ENCODE measurements around the gene FHOD3. TPM values are rescaled to one million over a fixed set of nuclear protein-coding genes. Genes with fewer than 3 reads are reported as not detected.

Gene FHOD3
- total and polyA plus RNA-seq, 2 of the 8 experiments (the other 6 are each of a cell fraction or from before 2014, with no cell fraction given), result 9.7 to 10.5 TPM

DNA sequence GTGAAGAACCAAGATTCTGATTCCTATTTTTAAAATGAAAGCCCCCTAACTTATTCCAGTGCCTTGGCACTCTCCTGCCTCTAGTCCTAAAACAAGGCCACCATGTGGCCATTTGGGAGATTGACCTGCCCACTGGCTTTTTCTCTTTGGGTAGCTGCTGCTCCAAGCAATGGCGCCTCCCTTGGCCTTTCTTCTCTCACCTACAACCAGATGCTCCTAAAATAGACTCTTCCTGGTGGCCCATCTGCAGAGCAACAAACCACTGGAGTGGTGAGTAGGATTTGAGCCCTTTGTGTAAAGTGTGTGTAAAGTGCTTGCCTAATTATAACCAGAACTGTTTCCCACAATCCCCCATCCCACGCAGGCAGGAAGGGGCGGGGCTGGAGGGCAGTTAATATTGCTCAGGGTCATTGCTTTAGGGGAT lies 114.2 kb downstream of the FHOD3 start:
- H3K23me2 ChIP-seq (ENCODE audit: low read depth, low read length), result no peaks in the 10 kb centered on the region
- H3K36me3 ChIP-seq (ENCODE audit: control insufficient read depth in 2 of 4, insufficient read depth in 4 of 4, low read length in 3 of 4), result no peaks in the 10 kb centered on the region
- H2AFZ ChIP-seq (ENCODE audit: low read length), result no peak overlapping the region
- WGBS, 2 experiments (ENCODE audit: extremely low coverage in 1 of 2, insufficient coverage in 1 of 2, insufficient read length in 1 of 2, insufficient replicate concordance in 2 of 2, low coverage in 1 of 2, low lambda C conversion rate in 2 of 2, missing lambda C conversion rate in 1 of 2), result 80% methylated on average over 3 of the region's 3 CpGs; no CpG with 5 or more reads in 1 of the 2 experiments
- H2BK12ac ChIP-seq (ENCODE audit: low read depth, low read length), result no peak overlapping the region
- no peaks in the 10 kb centered on the region for H3K4me1 ChIP-seq (replicated peaks in 1 of 4; ENCODE audit: control insufficient read depth in 3 of 4, insufficient read depth in 4 of 4, low read length in 3 of 4)
- H3K14ac ChIP-seq (ENCODE audit: insufficient read length), result no peak overlapping the region
- no peak overlapping the region for H2BK120ac ChIP-seq (replicated peaks; ENCODE audit: low read depth, low read length)
- H3K79me1 ChIP-seq (ENCODE audit: low read depth, low read length), result peaks cover 2% of the 10 kb centered on the region; the same call in 1 of the 2 replicates
- H3K27me3 ChIP-seq (replicated peaks in 1 of 4; ENCODE audit: control insufficient read depth in 3 of 4, extremely low read depth in 1 of 4, insufficient read depth in 3 of 4, low read length in 3 of 4), result no peaks in the 10 kb centered on the region
- CTCF ChIA-PET (ENCODE audit: partially characterized antibody), result interaction anchor here (0.6 to 14.7 kb wide), 59 partner anchors 9 to 538 kb away, joined by 3 to 163 read pairs (median 4); no protein-coding TSS in a partner anchor
- H3K18ac ChIP-seq (ENCODE audit: extremely low read depth, low read length), result no peak overlapping the region
- POLR2A ChIA-PET (ENCODE audit: partially characterized antibody), result interaction anchor here (1.7 kb wide), 1 partner anchor 114 kb away, joined by 4 read pairs; no protein-coding TSS in a partner anchor
- no peak overlapping the region for H4K91ac ChIP-seq (replicated peaks; ENCODE audit: insufficient read length, low read length)
- H2BK15ac ChIP-seq (ENCODE audit: low read length), result no peak overlapping the region
- no peak overlapping the region for H2AK5ac ChIP-seq (ENCODE audit: low read depth, low read length)
- no peak overlapping the region for H4K8ac ChIP-seq (ENCODE audit: extremely low read depth, insufficient read depth, low read length)
- FAIRE-seq (peak; percentile 80), DNase-seq (ENCODE audit: low read depth in 1 of 2, low spot score in 2 of 2) (peak in 1 of 2 experiments; percentile 70)
- H3K56ac ChIP-seq (replicated peaks; ENCODE audit: insufficient read length, low read depth, low read length), result no peak overlapping the region
- TF ChIP-seq YY1 (IDR thresholded peaks at IDR 0.05; ENCODE audit: low read depth, low read length) (peak; percentile 92), SIX5 (IDR thresholded peaks at IDR 0.05; ENCODE audit: low read depth, low read length) (no peak), RBBP5 (IDR thresholded peaks at IDR 0.05; ENCODE audit: borderline replicate concordance, low read depth, low read length) (no peak), RAD21 (IDR thresholded peaks at IDR 0.05 in 1 of 2, conservative IDR thresholded peaks at IDR 0.05 in 1 of 2; ENCODE audit: low read depth in 2 of 2, low read length in 2 of 2) (peak; percentile 64 to 77), BACH1 (IDR thresholded peaks at IDR 0.05; ENCODE audit: low read length) (no peak)
- TF ChIP-seq, protein P1, sequence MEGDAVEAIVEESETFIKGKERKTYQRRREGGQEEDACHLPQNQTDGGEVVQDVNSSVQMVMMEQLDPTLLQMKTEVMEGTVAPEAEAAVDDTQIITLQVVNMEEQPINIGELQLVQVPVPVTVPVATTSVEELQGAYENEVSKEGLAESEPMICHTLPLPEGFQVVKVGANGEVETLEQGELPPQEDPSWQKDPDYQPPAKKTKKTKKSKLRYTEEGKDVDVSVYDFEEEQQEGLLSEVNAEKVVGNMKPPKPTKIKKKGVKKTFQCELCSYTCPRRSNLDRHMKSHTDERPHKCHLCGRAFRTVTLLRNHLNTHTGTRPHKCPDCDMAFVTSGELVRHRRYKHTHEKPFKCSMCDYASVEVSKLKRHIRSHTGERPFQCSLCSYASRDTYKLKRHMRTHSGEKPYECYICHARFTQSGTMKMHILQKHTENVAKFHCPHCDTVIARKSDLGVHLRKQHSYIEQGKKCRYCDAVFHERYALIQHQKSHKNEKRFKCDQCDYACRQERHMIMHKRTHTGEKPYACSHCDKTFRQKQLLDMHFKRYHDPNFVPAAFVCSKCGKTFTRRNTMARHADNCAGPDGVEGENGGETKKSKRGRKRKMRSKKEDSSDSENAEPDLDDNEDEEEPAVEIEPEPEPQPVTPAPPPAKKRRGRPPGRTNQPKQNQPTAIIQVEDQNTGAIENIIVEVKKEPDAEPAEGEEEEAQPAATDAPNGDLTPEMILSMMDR (IDR thresholded peaks at IDR 0.05; ENCODE audit: control extremely low read depth in 1 of 3, insufficient read depth in 1 of 3, low read depth in 1 of 3, low read length in 3 of 3), result peak; percentile 67 to 98 (median 77)
- no peak overlapping the region for H3K23ac ChIP-seq (ENCODE audit: insufficient read length)
- H3K79me2 ChIP-seq (ENCODE audit: control insufficient read depth in 1 of 2, insufficient read depth in 2 of 2, low read length in 2 of 2), result no peaks in the 10 kb centered on the region
- no peaks in the 10 kb centered on the region for H4K20me1 ChIP-seq (replicated peaks in 1 of 2; ENCODE audit: control insufficient read depth in 1 of 2, insufficient read depth in 2 of 2, low read length in 2 of 2)
- H3K27ac ChIP-seq (ENCODE audit: low read depth, low read length), result no peak overlapping the region
- no peak overlapping the region for H3K4ac ChIP-seq (replicated peaks; ENCODE audit: insufficient read length, low read depth, low read length)
- no peak overlapping the region for H2BK20ac ChIP-seq (ENCODE audit: low read length)
- H3K4me3 ChIP-seq (ENCODE audit: extremely low read depth in 1 of 4, insufficient read depth in 2 of 4, low read depth in 3 of 4, low read length in 4 of 4), result no peak overlapping the region
- no peak overlapping the region for H3K9ac ChIP-seq (replicated peaks in 1 of 4; ENCODE audit: extremely low read depth in 1 of 4, low read depth in 3 of 4, low read length in 3 of 4)
- H3K4me2 ChIP-seq (ENCODE audit: insufficient read depth in 1 of 2, low read depth in 2 of 2, low read length in 2 of 2), result no peak overlapping the region
- H4K5ac ChIP-seq (ENCODE audit: insufficient read length, low read depth, low read length), result no peak overlapping the region
- H2BK5ac ChIP-seq (ENCODE audit: low read depth, low read length), result no peak overlapping the region
- H3K9me3 ChIP-seq (ENCODE audit: insufficient read depth in 2 of 2, low read depth in 1 of 2, low read length in 1 of 2), result no peaks in the 10 kb centered on the region
